ENCODE measurements around the gene HACD1.

The HACD1 gene

GRCh38 chr10:17617031-17617911, at the start of gene HACD1:
TSS of gene HACD1 (minus strand) at chr10:17617374. CDS start at chr10:17617339, 35 bp downstream.
- peak; percentile 72 for DNase-seq

GRCh38 chr10:17665747-17666146, 48.6 kb upstream of the HACD1 start:
- DNase-seq = no peak

GRCh38 chr10:17663450-17663849, 46.3 kb upstream of the HACD1 start:
- DNase-seq = no peak

GRCh38 chr10:17662193-17663138, 45.3 kb upstream of the HACD1 start:
- DNase-seq = no peak

- DNase-seq = no peak
Measured at GRCh38 chr10:17661510-17661909, 44.3 kb upstream of the HACD1 start.

GRCh38 chr10:17660921-17661320, 43.7 kb upstream of the HACD1 start:
- DNase-seq = no peak

GRCh38 chr10:17659365-17659764, 42.2 kb upstream of the HACD1 start:
- DNase-seq = no peak

- DNase-seq = no peak
Measured at GRCh38 chr10:17657103-17657500, 39.9 kb upstream of the HACD1 start.

- no peak for DNase-seq
Measured at GRCh38 chr10:17655567-17656146, 38.5 kb upstream of the HACD1 start.

GRCh38 chr10:17655009-17655408, 37.8 kb upstream of the HACD1 start:
- no peak for DNase-seq

- no peak for DNase-seq
Measured at GRCh38 chr10:17652585-17652984, 35.4 kb upstream of the HACD1 start.

- no peak for DNase-seq
Measured at GRCh38 chr10:17651896-17652295, 34.7 kb upstream of the HACD1 start.

GRCh38 chr10:17650416-17650815, 33.2 kb upstream of the HACD1 start:
- DNase-seq = no peak

GRCh38 chr10:17649836-17650235, 32.7 kb upstream of the HACD1 start:
- DNase-seq = no peak

GRCh38 chr10:17649052-17649451, 31.9 kb upstream of the HACD1 start:
- DNase-seq = no peak

GRCh38 chr10:17648243-17649035, 31.3 kb upstream of the HACD1 start:
- DNase-seq = no peak

GRCh38 chr10:17647326-17647725, 30.2 kb upstream of the HACD1 start:
- DNase-seq = no peak

- DNase-seq = no peak
Measured at GRCh38 chr10:17645621-17646345, 28.6 kb upstream of the HACD1 start.

- DNase-seq = no peak
Measured at GRCh38 chr10:17644485-17644943, 27.3 kb upstream of the HACD1 start.

- peak; percentile 96 for DNase-seq
Measured at GRCh38 chr10:17643755-17644484, 26.7 kb upstream of the HACD1 start, which contains the start of gene STAM. TSS of gene STAM (plus strand) at chr10:17644151. CDS start at chr10:17644340, 189 bp downstream.

- no peak for DNase-seq
Measured at GRCh38 chr10:17643339-17643754, 26.2 kb upstream of the HACD1 start.

Data from femur (tissue), 1 donor.